ENCODE results near the gene ETNK2.

DNA sequence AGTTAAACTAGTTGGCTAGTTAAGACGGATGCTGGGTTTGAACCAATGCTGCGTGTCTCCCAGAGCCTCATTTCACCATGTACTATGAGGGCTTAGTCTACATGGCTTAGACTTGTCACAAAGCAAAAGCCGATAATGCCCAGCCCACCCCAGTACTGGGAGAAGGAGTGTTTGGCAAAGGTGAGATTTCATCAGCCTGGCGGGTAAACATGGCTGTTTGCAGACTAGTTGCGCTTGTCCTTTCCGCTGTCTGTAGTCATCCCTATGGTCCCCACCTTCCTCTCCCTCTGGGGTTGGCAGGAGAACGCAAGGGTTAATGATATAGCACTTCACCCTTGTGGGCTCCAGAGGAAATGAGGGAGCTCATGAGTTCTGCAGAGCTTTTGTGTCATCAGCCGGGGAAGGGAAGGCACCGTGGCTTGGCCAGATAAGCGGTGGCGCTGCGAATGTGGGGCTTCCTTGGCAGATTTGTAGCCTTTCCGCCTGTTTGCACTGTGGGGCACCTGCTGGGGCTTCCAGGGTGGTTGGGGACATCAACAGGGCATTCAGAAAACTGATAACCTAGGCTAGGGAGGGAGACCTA, 49.7 kb downstream of the ETNK2 start:
- TF ChIP-seq POLR2A (IDR thresholded peaks at IDR 0.05; ENCODE audit: low read length) (no peak), GATA1 (IDR thresholded peaks at IDR 0.05; ENCODE audit: low read depth, low read length) (no peak)

Data from erythroblast (primary cell).